K562 (cell line): ENCODE measurements around the gene FCHO1. TPM values are rescaled to one million over a fixed set of nuclear protein-coding genes. Genes with fewer than 3 reads are reported as not detected.

Source experiments
- ATAC-seq: fragments of 200-7000 bp; cut with Tn5 transposase; 3 replicates; pipeline ENCODE4 v1.9.1; 2020; ENCODE audit warnings: moderate library complexity
- BruUV-seq: library from RNA; stranded (reverse); fragments of 400-500 nt; replicated peaks from 2 replicates; lab custom pipeline; 2021; lab: Mats Ljungman, UMichigan
- CTCF ChIA-PET: fragments of 300-600 bp; formaldehyde crosslinking; extraction: SDS; loops from one replicate; lab custom pipeline; 2021; ENCODE audit warnings: low intra/inter-chr PET ratio; lab: Yijun Ruan, JAX
- POLR2A ChIA-PET: fragments of 300-600, 350-650 bp; sonication (Branson Sonifier 250); formaldehyde crosslinking; extraction: SDS; loops from one replicate; lab custom pipeline; 2021; ENCODE audit warnings: antibody characterized with exemption, inconsistent platforms; lab: Yijun Ruan, JAX
- DNase-seq, 4 experiments: peaks; one replicate each; pipeline versions ENCODE4 v3.0.0 to v3.0.0-alpha.2; 2011 to 2018; ENCODE audit warnings: low spot score in 3 of 4, mixed read lengths in 3 of 4; ENCODE audit errors: extremely low read depth in 1 of 4
- FAIRE-seq: peaks from 2 replicates; lab custom pipeline; 2011; peaks lifted over from hg19 to GRCh38; lab: Jason Lieb, UNC
- H2AFZ ChIP-seq: 2 replicates; pipeline ENCODE4 v1.6.0; 2011; ENCODE audit warnings: low read depth, low read length, control low read depth, inconsistent platforms
- H3K27ac ChIP-seq: fragments of 200-600 bp; 3 replicates; pipeline ENCODE4 v1.8.0; 2011; ENCODE audit warnings: low read depth, mild to moderate bottlenecking, control low read depth, inconsistent platforms, low read length, moderate library complexity, mixed read lengths; ENCODE audit errors: extremely low read depth
- H3K27me3 ChIP-seq, 2 experiments: fragments of 300-600 bp in 1 of 2; 2 replicates in 1 of 2; 3 replicates in 1 of 2; pipeline versions ENCODE4 v1.6.0 to v1.8.0; 2011; ENCODE audit warnings: inconsistent platforms in 2 of 2, low read length in 2 of 2, mild to moderate bottlenecking in 1 of 2, mixed read lengths in 1 of 2, moderate library complexity in 1 of 2; ENCODE audit not compliant: control insufficient read depth in 2 of 2, insufficient read depth in 2 of 2
- H3K36me3 ChIP-seq: fragments of 300-600 bp; 3 replicates; pipeline ENCODE4 v1.8.0; 2011; ENCODE audit warnings: mild to moderate bottlenecking, low read length, inconsistent platforms; ENCODE audit not compliant: control insufficient read depth, insufficient read depth
- H3K4me1 ChIP-seq, 2 experiments: fragments of 200-600 bp in 1 of 2; replicated peaks in 1 of 2; 2 replicates in 1 of 2; 3 replicates in 1 of 2; pipeline versions ENCODE4 v1.5.1 to v1.8.0; 2011; ENCODE audit warnings: inconsistent platforms in 2 of 2, low read length in 2 of 2, mild to moderate bottlenecking in 1 of 2, mixed read lengths in 1 of 2, moderate library complexity in 1 of 2; ENCODE audit not compliant: control insufficient read depth in 2 of 2, insufficient read depth in 2 of 2
- H3K4me2 ChIP-seq: 2 replicates; pipeline ENCODE4 v1.6.1; 2011; ENCODE audit warnings: low read length, control low read depth, inconsistent platforms, mixed read lengths; ENCODE audit not compliant: insufficient read depth
- H3K4me3 ChIP-seq: fragments of 200-600 bp; sonication (generic), shearing (Covaris generic); 2 replicates; pipeline ENCODE4 v1.5.1; 2016; ENCODE audit warnings: control low read depth, inconsistent platforms
- H3K79me2 ChIP-seq: fragments of 200-600 bp; 3 replicates; pipeline ENCODE4 v1.8.0; 2011; ENCODE audit warnings: low read length, inconsistent platforms; ENCODE audit not compliant: control insufficient read depth, insufficient read depth
- H3K9ac ChIP-seq, 2 experiments: 2 replicates each; pipeline versions ENCODE4 v1.6.0 to v1.6.1; 2011; ENCODE audit warnings: low read depth in 2 of 2, low read length in 2 of 2, control low read depth in 1 of 2, inconsistent platforms in 1 of 2, mild to moderate bottlenecking in 1 of 2, mixed read lengths in 1 of 2; ENCODE audit not compliant: insufficient read depth in 1 of 2
- H3K9me1 ChIP-seq: one replicate; pipeline ENCODE4 v1.6.0; 2011; ENCODE audit warnings: inconsistent platforms, mild to moderate bottlenecking, low read length, moderate library complexity; ENCODE audit not compliant: control insufficient read depth, insufficient read depth
- H3K9me3 ChIP-seq: replicated peaks from 2 replicates; pipeline ENCODE4 v1.5.1; 2011; ENCODE audit warnings: low read depth, low read length, inconsistent platforms; ENCODE audit not compliant: control insufficient read depth, insufficient read depth
- H4K20me1 ChIP-seq: replicated peaks from 2 replicates; pipeline ENCODE4 v1.6.1; 2011; ENCODE audit warnings: low read length, inconsistent platforms, mixed read lengths; ENCODE audit not compliant: control insufficient read depth, insufficient read depth
- KLF10 ChIP-seq: fragments of 250-450 bp; sonication (Bioruptor Pico); IDR thresholded peaks from 2 replicates; pipeline ENCODE4 v1.6.1; 2021; ENCODE audit warnings: matching md5 sums
- MYC ChIP-seq, 2 experiments: fragments of 250-450 bp in 1 of 2; sonication (Bioruptor Pico) in 1 of 2; IDR thresholded peaks; 2 replicates each; pipeline versions ENCODE4 v1.5.1 to v1.6.1; 2012 to 2021; ENCODE audit warnings: low read depth in 2 of 2, borderline replicate concordance in 1 of 2, improper control_type of control experiment in 1 of 2, low read length in 1 of 2, mild to moderate bottlenecking in 1 of 2, moderate library complexity in 1 of 2
- NCOA6 ChIP-seq: fragments of 450-650 bp; IDR thresholded peaks from 2 replicates; pipeline ENCODE4 v1.6.1; 2017; ENCODE audit warnings: mild to moderate bottlenecking
- PHB2 ChIP-seq: fragments of 450-650 bp; IDR thresholded peaks from 2 replicates; pipeline ENCODE4 v1.6.1; 2017; ENCODE audit warnings: low read depth
- PTBP1 ChIP-seq: fragments of 200-400 bp; formaldehyde crosslinking; IDR thresholded peaks from 2 replicates; pipeline ENCODE4 v1.6.1; 2017; ENCODE audit warnings: low read depth, low read length
- RBBP5 ChIP-seq: fragments of 200-600 bp; sonication (generic); IDR thresholded peaks from 2 replicates; pipeline ENCODE4 v1.6.1; 2012; ENCODE audit warnings: borderline replicate concordance, mild to moderate bottlenecking, low read length, control low read depth, inconsistent platforms; ENCODE audit not compliant: insufficient read depth, poor library complexity, severe bottlenecking
- whole genome bisulfite sequencing: fragments of 100-300 bp; shearing (Covaris generic); methylation state at CpG from one replicate; pipeline ENCODE4 v1.1.6; 2016; ENCODE audit warnings: low coverage, mixed read lengths; ENCODE audit not compliant: insufficient coverage; ENCODE audit errors: missing lambda C conversion rate; 5-methylcytosine and 5-hydroxymethylcytosine counted together
- in situ Hi-C: fragments of 300-500 bp; cut with MboI; formaldehyde crosslinking; loops from 4 replicates; pipeline ENCODE4 v1.15.0; 2018; ENCODE audit warnings: inconsistent platforms, mixed read lengths
- intact Hi-C: fragments of 100-400 bp; cut with micrococcal nuclease; formaldehyde crosslinking; loops from 2 replicates; pipeline ENCODE4 v1.14.2; 2022
- polyA plus RNA-seq, 8 experiments: library from polyadenylated mRNA; depleted of rRNA in 4 of 8; stranded (reverse) in 5 of 8; unstranded in 3 of 8; fragments of >200 nt; fragmentation: Nextera tagmentation in 2 of 8; fragmentation: Illumina TruSeq in 1 of 8; extraction: Ambion mirVana in 2 of 8; extraction: Trizol in 1 of 8; gene quantifications; 2 replicates each; pipeline versions ENCODE4 v1.2.1 to v1.2.3, GENCODE V29; 2011 to 2014; ENCODE audit warnings: inconsistent platforms in 1 of 8, missing spikeins in 1 of 8
- total RNA-seq, 7 experiments: library from RNA; depleted of rRNA in 6 of 7; stranded (reverse); fragments of >200 nt in 6 of 7; fragmentation: Illumina TruSeq in 2 of 7; extraction: Trizol in 2 of 7; gene quantifications; 2 replicates each; pipeline versions ENCODE4 v1.2.1 to v1.2.3, GENCODE V29; 2011 to 2021; ENCODE audit warnings: low replicate concordance in 1 of 7
- TF ChIP-seq, protein P1 (sequence below): fragments of 200-400 bp; formaldehyde crosslinking; IDR thresholded peaks from 2 replicates; pipeline ENCODE4 v1.6.1; 2017; ENCODE audit warnings: mild to moderate bottlenecking, low read depth, low read length, moderate library complexity
- TF ChIP-seq, protein P2 (sequence below), 2 experiments: fragments of 450-650 bp in 1 of 2; sonication (generic) in 1 of 2; formaldehyde crosslinking in 1 of 2; IDR thresholded peaks; 2 replicates each; pipeline versions ENCODE4 v1.7.1 to v1.9.0; 2016 to 2022; ENCODE audit warnings: inconsistent platforms in 1 of 2, mild to moderate bottlenecking in 1 of 2, missing genetic modification reagents in 1 of 2

Gene FCHO1
- total and polyA plus RNA-seq, 9 of the 15 experiments (the other 6 are each of a cell fraction or from before 2014, with no cell fraction given) = 0.21 to 58.9 (median 18.3) TPM

DNA sequence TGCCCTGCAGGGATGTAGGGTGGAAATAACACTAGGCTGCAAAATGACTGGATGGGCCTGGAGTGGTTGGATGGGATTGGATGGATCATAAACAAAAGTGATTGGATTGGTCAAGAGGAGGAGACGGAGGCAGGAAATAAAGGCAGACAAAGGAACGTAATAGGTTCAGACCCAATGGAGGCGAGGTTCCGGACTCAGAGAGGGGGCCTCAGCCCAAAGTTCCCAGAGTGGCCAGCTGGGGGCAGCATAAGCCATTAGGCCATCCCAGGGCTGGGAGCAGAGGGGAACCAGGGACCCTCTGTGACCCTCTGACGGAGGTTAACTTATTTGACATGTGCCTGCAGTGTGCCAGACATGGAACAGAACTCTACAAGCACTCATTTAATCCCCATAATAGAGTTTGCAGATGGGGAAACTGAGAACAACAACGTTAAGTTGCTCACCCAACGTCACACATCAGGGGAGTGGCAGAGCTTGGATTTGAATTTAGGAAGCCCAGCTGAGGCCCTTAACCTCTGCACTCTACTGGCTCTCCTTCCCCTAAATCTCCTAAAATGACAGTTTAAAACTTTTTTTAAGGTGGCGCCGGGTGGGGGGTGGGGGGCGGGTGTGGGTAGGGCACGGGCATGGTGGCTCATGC is 47.3 kb upstream of the FCHO1 start:
- no peak overlapping the region for H3K27ac ChIP-seq
- BruUV-seq = no TSS peak
- FAIRE-seq (peak; percentile 84), DNase-seq (peak; percentile 66 to 74 (median 68)), ATAC-seq (peak; percentile 90)
- ChIA-PET CTCF (interaction anchor here (0.5 to 2.2 kb wide), 5 partner anchors 60 to 151 kb away, joined by 3 to 33 read pairs (median 5); no protein-coding TSS in a partner anchor), POLR2A (interaction anchor here (0.6 to 1.2 kb wide), 3 partner anchors 15 to 72 kb away, joined by 3 read pairs; partner anchors contain the start of gene MAP1S)
- no peak overlapping the region for H3K4me2 ChIP-seq
- H3K79me2 ChIP-seq = no peaks in the 10 kb centered on the region
- H3K9me1 ChIP-seq = peaks cover 3% of the 10 kb centered on the region
- WGBS = 35% methylated on average over 11 of the region's 11 CpGs
- H2AFZ ChIP-seq = 0 out of 2 replicates have a peak overlapping the region, but pooled peaks have one; percentile 52
- H3K9me3 ChIP-seq = no peaks in the 10 kb centered on the region
- intact Hi-C loops = loop anchor here (1.0 to 2.0 kb wide), 2 partner anchors 71 to 151 kb away; no protein-coding TSS in a partner anchor
- no peaks in the 10 kb centered on the region for H4K20me1 ChIP-seq
- peaks cover 0 to 4% of the 10 kb centered on the region in 2 experiments; a peak in 2 of 5 replicates for H3K4me1 ChIP-seq
- peaks cover 5 to 16% of the 10 kb centered on the region in 2 experiments for H3K27me3 ChIP-seq
- no peaks in the 10 kb centered on the region for H3K36me3 ChIP-seq
- no peak overlapping the region for H3K4me3 ChIP-seq
- H3K9ac ChIP-seq = no peak overlapping the region
- in situ Hi-C loops = loop anchor here (10.0 kb wide), 1 partner anchor 151 kb away; the partner anchor contains the start of gene RPL18A
- TF ChIP-seq PHB2 = no peak
- TF ChIP-seq, protein P1, sequence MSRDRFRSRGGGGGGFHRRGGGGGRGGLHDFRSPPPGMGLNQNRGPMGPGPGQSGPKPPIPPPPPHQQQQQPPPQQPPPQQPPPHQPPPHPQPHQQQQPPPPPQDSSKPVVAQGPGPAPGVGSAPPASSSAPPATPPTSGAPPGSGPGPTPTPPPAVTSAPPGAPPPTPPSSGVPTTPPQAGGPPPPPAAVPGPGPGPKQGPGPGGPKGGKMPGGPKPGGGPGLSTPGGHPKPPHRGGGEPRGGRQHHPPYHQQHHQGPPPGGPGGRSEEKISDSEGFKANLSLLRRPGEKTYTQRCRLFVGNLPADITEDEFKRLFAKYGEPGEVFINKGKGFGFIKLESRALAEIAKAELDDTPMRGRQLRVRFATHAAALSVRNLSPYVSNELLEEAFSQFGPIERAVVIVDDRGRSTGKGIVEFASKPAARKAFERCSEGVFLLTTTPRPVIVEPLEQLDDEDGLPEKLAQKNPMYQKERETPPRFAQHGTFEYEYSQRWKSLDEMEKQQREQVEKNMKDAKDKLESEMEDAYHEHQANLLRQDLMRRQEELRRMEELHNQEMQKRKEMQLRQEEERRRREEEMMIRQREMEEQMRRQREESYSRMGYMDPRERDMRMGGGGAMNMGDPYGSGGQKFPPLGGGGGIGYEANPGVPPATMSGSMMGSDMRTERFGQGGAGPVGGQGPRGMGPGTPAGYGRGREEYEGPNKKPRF = no peak
- TF ChIP-seq, protein P2, sequence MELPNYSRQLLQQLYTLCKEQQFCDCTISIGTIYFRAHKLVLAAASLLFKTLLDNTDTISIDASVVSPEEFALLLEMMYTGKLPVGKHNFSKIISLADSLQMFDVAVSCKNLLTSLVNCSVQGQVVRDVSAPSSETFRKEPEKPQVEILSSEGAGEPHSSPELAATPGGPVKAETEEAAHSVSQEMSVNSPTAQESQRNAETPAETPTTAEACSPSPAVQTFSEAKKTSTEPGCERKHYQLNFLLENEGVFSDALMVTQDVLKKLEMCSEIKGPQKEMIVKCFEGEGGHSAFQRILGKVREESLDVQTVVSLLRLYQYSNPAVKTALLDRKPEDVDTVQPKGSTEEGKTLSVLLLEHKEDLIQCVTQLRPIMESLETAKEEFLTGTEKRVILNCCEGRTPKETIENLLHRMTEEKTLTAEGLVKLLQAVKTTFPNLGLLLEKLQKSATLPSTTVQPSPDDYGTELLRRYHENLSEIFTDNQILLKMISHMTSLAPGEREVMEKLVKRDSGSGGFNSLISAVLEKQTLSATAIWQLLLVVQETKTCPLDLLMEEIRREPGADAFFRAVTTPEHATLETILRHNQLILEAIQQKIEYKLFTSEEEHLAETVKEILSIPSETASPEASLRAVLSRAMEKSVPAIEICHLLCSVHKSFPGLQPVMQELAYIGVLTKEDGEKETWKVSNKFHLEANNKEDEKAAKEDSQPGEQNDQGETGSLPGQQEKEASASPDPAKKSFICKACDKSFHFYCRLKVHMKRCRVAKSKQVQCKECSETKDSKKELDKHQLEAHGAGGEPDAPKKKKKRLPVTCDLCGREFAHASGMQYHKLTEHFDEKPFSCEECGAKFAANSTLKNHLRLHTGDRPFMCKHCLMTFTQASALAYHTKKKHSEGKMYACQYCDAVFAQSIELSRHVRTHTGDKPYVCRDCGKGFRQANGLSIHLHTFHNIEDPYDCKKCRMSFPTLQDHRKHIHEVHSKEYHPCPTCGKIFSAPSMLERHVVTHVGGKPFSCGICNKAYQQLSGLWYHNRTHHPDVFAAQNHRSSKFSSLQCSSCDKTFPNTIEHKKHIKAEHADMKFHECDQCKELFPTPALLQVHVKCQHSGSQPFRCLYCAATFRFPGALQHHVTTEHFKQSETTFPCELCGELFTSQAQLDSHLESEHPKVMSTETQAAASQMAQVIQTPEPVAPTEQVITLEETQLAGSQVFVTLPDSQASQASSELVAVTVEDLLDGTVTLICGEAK (IDR thresholded peaks at IDR 0.05) = no peak
- TF ChIP-seq, protein P2 (CRISPR knock-in tag; IDR thresholded peaks at IDR 0.05) = no peak
- no peak for TF ChIP-seq PTBP1
- TF ChIP-seq KLF10 (CRISPR knock-in tag) = no peak
- TF ChIP-seq RBBP5 = no peak
- TF ChIP-seq NCOA6 = no peak
- no peak for TF ChIP-seq MYC (IDR thresholded peaks at IDR 0.05; ENCODE audit: low read depth, low read length)
- TF ChIP-seq MYC (CRISPR knock-in tag; IDR thresholded peaks at IDR 0.05; ENCODE audit: borderline replicate concordance, low read depth) = no peak
